Naive B cell (primary cell): ENCODE results near the gene ADGRB3. TPM values are rescaled to one million over a fixed set of nuclear protein-coding genes. Genes with fewer than 3 reads are reported as not detected.
A peak's percentile ranks its signal among the peaks of the same experiment; 100 is the strongest.
"Not testable (repeated sequence)": the region's sequence is repeated elsewhere in the genome, so short reads cannot be mapped to it uniquely, and the experiment has no call there.

ENCODE experiments used
- ATAC-seq, 2 donors: fragments of 150-1000 bp; cut with Tn5 transposase; 2 replicates each; pipeline ENCODE4 v1.10.0; 2021; ENCODE audit warnings: low read depth in 2 of 2, mild to moderate bottlenecking in 2 of 2, moderate library complexity in 2 of 2
- DNase-seq: peaks from one replicate; pipeline ENCODE4 v3.0.0; 2022
- H3K27ac Mint-ChIP-seq, 6 donors: one replicate each; pipeline ENCODE4 v1.8.0; 2020 to 2022; ENCODE audit warnings: mild to moderate bottlenecking in 6 of 6, mixed read lengths in 6 of 6, moderate library complexity in 5 of 6, inconsistent platforms in 2 of 6
- H3K27me3 Mint-ChIP-seq, 3 donors: one replicate each; pipeline ENCODE4 v1.8.0; 2021 to 2022; ENCODE audit warnings: mixed read lengths in 3 of 3, mild to moderate bottlenecking in 1 of 3
- H3K36me3 Mint-ChIP-seq, 2 donors: one replicate each; pipeline ENCODE4 v1.8.0; 2020 to 2022; ENCODE audit warnings: mixed read lengths in 2 of 2, inconsistent platforms in 1 of 2, mild to moderate bottlenecking in 1 of 2
- H3K4me1 Mint-ChIP-seq, 3 donors: one replicate each; pipeline ENCODE4 v1.8.0; 2020 to 2022; ENCODE audit warnings: mixed read lengths in 3 of 3, inconsistent platforms in 1 of 3, mild to moderate bottlenecking in 1 of 3, moderate library complexity in 1 of 3
- H3K4me3 Mint-ChIP-seq, 8 donors: one replicate each; pipeline ENCODE4 v1.8.0; 2020 to 2022; ENCODE audit warnings: mild to moderate bottlenecking in 8 of 8, mixed read lengths in 8 of 8, moderate library complexity in 8 of 8, inconsistent platforms in 2 of 8
- H3K9me3 Mint-ChIP-seq, 7 donors: one replicate each; pipeline ENCODE4 v1.8.0; 2020 to 2022; ENCODE audit warnings: mixed read lengths in 7 of 7, mild to moderate bottlenecking in 5 of 7, inconsistent platforms in 2 of 7, moderate library complexity in 1 of 7
- polyA plus RNA-seq, 6 donors: library from polyadenylated mRNA; unstranded; fragments of 300-500 nt; fragmentation: Illumina TruSeq; gene quantifications; one replicate each; pipeline ENCODE4 v1.2.3, GENCODE V29; 2021; ENCODE audit warnings: low read depth in 6 of 6

The ADGRB3 gene
- polyA plus RNA-seq, 6 donors from 2014 or later: not detected

DNA sequence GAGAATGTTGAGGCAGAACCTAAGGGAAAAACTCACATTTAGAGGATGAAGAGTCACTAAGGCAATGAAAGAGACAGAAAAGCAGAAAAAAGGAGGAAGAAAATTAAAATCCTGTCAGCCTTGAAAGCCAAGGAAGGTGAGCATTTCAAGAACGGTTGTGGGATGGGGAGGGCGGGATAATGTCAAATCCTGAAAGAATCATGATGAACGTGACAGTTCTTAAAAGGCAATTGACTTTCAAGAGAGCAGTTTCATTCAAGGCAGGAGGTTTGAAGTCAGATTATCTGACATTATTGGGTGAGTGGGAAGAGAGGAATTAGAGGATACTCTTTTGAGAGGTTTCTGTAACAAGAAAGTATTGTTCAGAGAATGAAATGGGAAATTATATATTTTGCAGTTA is 284.5 kb downstream of the ADGRB3 start:
- Mint-ChIP-seq H3K4me3 (no peak overlapping the region), H3K27me3 (no peaks in the 10 kb centered on the region), H3K4me1 (no peaks in the 10 kb centered on the region), H3K36me3 (no peaks in the 10 kb centered on the region), H3K27ac (no peak overlapping the region), H3K9me3 (peaks cover 0 to 7% (median 0%) of the 10 kb centered on the region in 7 donors)
- no peak for DNase-seq
- ATAC-seq: no peak

GRCh38 chr6:68941345-68941744 is 306.3 kb downstream of the ADGRB3 start:
- ATAC-seq: no peak
- no peak for DNase-seq
- H3K4me1 Mint-ChIP-seq: no peaks in the 10 kb centered on the region
- H3K9me3 Mint-ChIP-seq: no peaks in the 10 kb centered on the region
- H3K27ac Mint-ChIP-seq: no peak overlapping the region
- no peaks in the 10 kb centered on the region for H3K36me3 Mint-ChIP-seq
- no peaks in the 10 kb centered on the region for H3K27me3 Mint-ChIP-seq
- no peak overlapping the region for H3K4me3 Mint-ChIP-seq

- Mint-ChIP-seq H3K27me3 (no peaks in the 10 kb centered on the region), H3K4me3 (no peak overlapping the region), H3K4me1 (no peaks in the 10 kb centered on the region), H3K9me3 (peaks cover 0 to 2% (median 0%) of the 10 kb centered on the region in 7 donors), H3K27ac (no peak overlapping the region), H3K36me3 (no peaks in the 10 kb centered on the region)
- no peak for DNase-seq
- ATAC-seq: no peak
These were observed 312.6 kb downstream of the ADGRB3 start for GRCh38 chr6:68947721-68948120.

DNA sequence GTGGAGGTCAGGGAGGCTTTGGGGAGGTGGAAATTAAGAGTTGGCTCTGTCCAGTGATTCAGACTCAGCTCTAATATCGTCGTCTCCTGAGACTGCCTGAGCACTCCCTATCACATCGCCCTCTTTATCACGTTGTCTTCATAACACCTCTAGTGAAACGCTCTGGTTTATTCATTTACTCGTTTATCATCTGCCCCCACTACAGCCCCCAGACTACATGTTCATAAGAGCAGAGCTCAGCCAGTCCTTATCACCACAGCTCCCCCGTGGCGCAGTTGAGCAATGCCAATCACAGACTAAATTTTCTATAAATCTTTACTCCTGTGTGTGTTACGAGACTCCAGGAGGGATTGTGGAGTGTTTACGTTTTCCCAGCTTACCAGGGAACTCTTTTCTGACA is 316.2 kb downstream of the ADGRB3 start:
- Mint-ChIP-seq H3K4me1 (no peaks in the 10 kb centered on the region), H3K36me3 (no peaks in the 10 kb centered on the region), H3K4me3 (no peak overlapping the region), H3K27me3 (no peaks in the 10 kb centered on the region), H3K27ac (no peak overlapping the region), H3K9me3 (peaks cover 0 to 2% (median 0%) of the 10 kb centered on the region in 7 donors)
- ATAC-seq: no peak
- DNase-seq: no peak

DNA sequence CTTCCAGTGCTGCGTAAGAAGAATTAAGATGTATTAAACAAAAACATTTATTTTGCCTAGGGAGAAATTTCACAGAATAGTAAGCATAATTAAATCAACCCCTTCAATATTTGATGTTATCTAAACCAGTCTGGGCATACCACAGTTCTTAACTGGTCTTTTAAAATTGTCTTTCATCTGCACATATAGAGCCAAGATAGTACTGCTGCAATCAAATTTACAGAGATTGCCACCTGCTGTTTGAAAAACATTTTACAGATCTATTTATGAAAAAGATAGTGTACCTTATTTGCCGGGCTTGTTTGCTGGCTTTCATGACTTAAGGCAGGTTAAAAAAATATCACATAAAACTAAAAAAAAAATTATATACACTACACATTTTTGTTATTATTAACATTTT is 323.2 kb downstream of the ADGRB3 start:
- H3K4me3 Mint-ChIP-seq: no peak overlapping the region
- no peaks in the 10 kb centered on the region for H3K9me3 Mint-ChIP-seq
- no peaks in the 10 kb centered on the region for H3K36me3 Mint-ChIP-seq
- no peak overlapping the region for H3K27ac Mint-ChIP-seq
- no peaks in the 10 kb centered on the region for H3K4me1 Mint-ChIP-seq
- no peaks in the 10 kb centered on the region for H3K27me3 Mint-ChIP-seq
- DNase-seq (no peak), ATAC-seq (no peak)

DNA sequence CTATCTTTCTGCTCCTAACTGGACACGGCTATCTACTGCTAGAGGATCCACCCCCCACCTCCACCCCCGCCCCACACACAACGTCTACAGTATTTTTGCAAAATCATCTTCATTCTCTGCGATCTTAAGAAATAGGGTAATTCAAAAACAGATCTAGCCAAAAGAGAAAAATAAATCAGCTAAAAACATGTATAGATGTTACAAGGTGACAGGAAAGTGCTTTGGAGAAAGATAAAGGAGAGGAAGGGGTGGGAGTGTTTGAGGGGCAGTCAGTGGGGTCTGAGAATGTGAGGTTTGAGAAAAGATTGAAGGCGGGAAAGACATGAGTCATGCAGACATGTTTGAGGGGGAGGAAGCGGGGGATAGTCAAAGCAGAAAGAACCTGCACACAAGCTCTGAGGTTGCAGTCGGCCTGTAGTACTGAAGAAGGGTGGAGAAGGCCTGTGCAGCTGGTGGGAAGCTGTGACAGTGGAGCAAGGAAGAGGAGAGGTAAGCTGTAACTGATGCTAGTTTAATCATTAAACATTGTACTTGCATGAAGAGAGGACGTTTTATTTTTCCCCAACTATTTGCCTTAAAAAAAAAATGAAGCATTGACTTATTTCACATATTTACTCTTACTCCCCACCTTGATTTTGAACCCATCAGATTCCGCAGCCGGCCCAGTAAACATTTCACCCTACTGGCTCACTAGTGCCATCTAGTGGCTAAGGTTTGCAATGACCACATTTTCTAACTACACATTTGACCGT is 332.6 kb downstream of the ADGRB3 start:
- no peaks in the 10 kb centered on the region for H3K4me1 Mint-ChIP-seq
- DNase-seq (peak; percentile 28), ATAC-seq (peak; percentile 46 to 55)
- no peaks in the 10 kb centered on the region for H3K9me3 Mint-ChIP-seq
- no peaks in the 10 kb centered on the region for H3K36me3 Mint-ChIP-seq
- no peak overlapping the region for H3K27ac Mint-ChIP-seq
- peaks cover 6 to 10% (median 6%) of the 10 kb centered on the region in 3 donors for H3K27me3 Mint-ChIP-seq
- H3K4me3 Mint-ChIP-seq: no peak overlapping the region

- Mint-ChIP-seq H3K9me3 (no peaks in the 10 kb centered on the region), H3K4me3 (no peak overlapping the region), H3K27me3 (peaks cover 6 to 10% (median 6%) of the 10 kb centered on the region in 3 donors), H3K4me1 (no peaks in the 10 kb centered on the region), H3K36me3 (no peaks in the 10 kb centered on the region), H3K27ac (no peak overlapping the region)
- ATAC-seq: no peak
- no peak for DNase-seq
These were observed 333.2 kb downstream of the ADGRB3 start for GRCh38 chr6:68968301-68968649.

GRCh38 chr6:68973066-68973465 is 338.0 kb downstream of the ADGRB3 start:
- no peak overlapping the region for H3K4me3 Mint-ChIP-seq
- ATAC-seq: no peak
- H3K9me3 Mint-ChIP-seq: no peaks in the 10 kb centered on the region
- no peak for DNase-seq
- H3K27ac Mint-ChIP-seq: no peak overlapping the region
- H3K36me3 Mint-ChIP-seq: no peaks in the 10 kb centered on the region
- H3K4me1 Mint-ChIP-seq: no peaks in the 10 kb centered on the region
- H3K27me3 Mint-ChIP-seq: no peaks in the 10 kb centered on the region

DNA sequence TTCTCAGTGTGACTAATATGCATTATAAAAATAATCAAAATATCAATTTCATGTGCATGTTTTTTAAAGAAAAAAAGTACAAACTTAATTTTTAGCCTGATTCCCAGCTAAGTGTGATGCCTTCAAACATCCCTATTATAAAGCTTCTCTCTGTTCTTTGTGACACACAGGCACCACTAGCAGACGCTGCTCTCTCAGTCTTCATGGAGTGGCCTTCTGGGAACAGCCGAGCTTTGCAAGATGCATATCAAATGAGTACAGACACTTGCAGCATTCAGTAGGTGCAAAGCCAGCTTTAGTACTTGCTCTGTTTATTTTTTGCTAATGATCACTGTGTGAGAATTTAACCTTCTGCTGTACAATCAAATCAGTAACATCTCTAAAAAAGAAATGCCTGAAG is 340.0 kb downstream of the ADGRB3 start:
- Mint-ChIP-seq H3K27ac (no peak overlapping the region), H3K9me3 (no peaks in the 10 kb centered on the region), H3K4me1 (no peaks in the 10 kb centered on the region), H3K27me3 (no peaks in the 10 kb centered on the region), H3K4me3 (no peak overlapping the region), H3K36me3 (no peaks in the 10 kb centered on the region)
- no peak for ATAC-seq
- no peak for DNase-seq

DNA sequence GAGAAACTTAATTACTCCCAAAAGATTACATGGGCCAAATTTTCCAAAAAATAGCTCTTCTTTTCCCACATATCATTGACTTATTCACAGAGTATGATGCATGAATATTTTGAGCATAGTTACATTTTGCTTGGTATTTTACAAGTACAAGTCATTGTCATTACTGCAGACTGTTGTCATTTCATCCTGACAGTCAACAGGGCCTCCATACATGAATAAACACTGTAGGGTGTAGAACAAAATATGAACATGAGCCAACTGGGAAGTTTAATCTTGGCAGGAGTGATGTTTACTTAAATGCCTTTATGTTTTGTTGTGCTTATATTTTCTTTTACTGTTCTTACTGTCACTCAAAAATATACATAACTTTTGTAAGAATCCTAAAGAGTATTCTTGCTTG is 340.7 kb downstream of the ADGRB3 start:
- H3K4me3 Mint-ChIP-seq: no peak overlapping the region
- no peaks in the 10 kb centered on the region for H3K9me3 Mint-ChIP-seq
- no peak for ATAC-seq
- no peaks in the 10 kb centered on the region for H3K36me3 Mint-ChIP-seq
- no peak overlapping the region for H3K27ac Mint-ChIP-seq
- no peaks in the 10 kb centered on the region for H3K27me3 Mint-ChIP-seq
- DNase-seq: no peak
- H3K4me1 Mint-ChIP-seq: no peaks in the 10 kb centered on the region

- ATAC-seq: no peak
These were observed 341.2 kb downstream of the ADGRB3 start for GRCh38 chr6:68976260-68976659.

GRCh38 chr6:68978411-68978810 is 343.3 kb downstream of the ADGRB3 start:
- Mint-ChIP-seq H3K36me3 (no peaks in the 10 kb centered on the region), H3K4me3 (no peak overlapping the region), H3K4me1 (no peaks in the 10 kb centered on the region), H3K27ac (no peak overlapping the region), H3K9me3 (no peaks in the 10 kb centered on the region), H3K27me3 (no peaks in the 10 kb centered on the region)
- ATAC-seq (no peak), DNase-seq (no peak)

More at GRCh38 chr6:68976260-68976659, 341.2 kb downstream of the ADGRB3 start:
- no peak for DNase-seq
- no peaks in the 10 kb centered on the region for H3K27me3 Mint-ChIP-seq
- H3K9me3 Mint-ChIP-seq: no peaks in the 10 kb centered on the region
- no peaks in the 10 kb centered on the region for H3K4me1 Mint-ChIP-seq
- H3K4me3 Mint-ChIP-seq: no peak overlapping the region
- H3K27ac Mint-ChIP-seq: no peak overlapping the region
- no peaks in the 10 kb centered on the region for H3K36me3 Mint-ChIP-seq

- not testable (repeated sequence) for H3K4me1 Mint-ChIP-seq, H3K36me3 Mint-ChIP-seq, H3K27me3 Mint-ChIP-seq, H3K9me3 Mint-ChIP-seq, H3K27ac Mint-ChIP-seq, DNase-seq, ATAC-seq, H3K4me3 Mint-ChIP-seq
These were observed 346.6 kb downstream of the ADGRB3 start for GRCh38 chr6:68981668-68982067.

DNA sequence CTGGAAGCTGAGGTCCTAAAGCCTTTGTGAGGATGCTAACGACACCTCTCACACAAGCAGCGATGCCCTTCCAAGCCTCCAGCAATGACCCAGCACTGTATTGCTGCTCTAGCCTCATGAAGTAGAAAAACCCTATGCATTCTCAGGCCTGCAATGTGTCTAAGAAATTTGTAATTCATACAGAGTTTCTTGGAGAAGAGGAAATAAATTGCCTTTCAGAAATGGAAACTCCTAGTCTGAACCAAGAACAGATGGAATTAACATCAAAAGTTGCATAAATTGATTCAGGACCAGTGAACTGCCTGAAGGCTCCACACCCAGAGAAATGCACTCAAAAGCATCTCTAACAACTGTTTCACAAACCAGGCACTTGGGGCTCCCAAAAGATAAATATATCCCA is 353.6 kb downstream of the ADGRB3 start:
- Mint-ChIP-seq H3K36me3 (no peaks in the 10 kb centered on the region), H3K4me1 (no peaks in the 10 kb centered on the region), H3K27ac (no peak overlapping the region), H3K4me3 (no peak overlapping the region), H3K27me3 (peaks cover 0 to 6% (median 0%) of the 10 kb centered on the region in 3 donors), H3K9me3 (no peaks in the 10 kb centered on the region)
- ATAC-seq: no peak
- no peak for DNase-seq

- Mint-ChIP-seq H3K36me3 (no peaks in the 10 kb centered on the region), H3K9me3 (no peaks in the 10 kb centered on the region), H3K4me1 (no peaks in the 10 kb centered on the region), H3K4me3 (no peak overlapping the region), H3K27me3 (no peaks in the 10 kb centered on the region), H3K27ac (no peak overlapping the region)
- DNase-seq: no peak
- ATAC-seq: no peak
These were observed 355.2 kb downstream of the ADGRB3 start for GRCh38 chr6:68990317-68990716.
